Measurements from ENCODE around the gene LYL1.

LYL1 gene

DNA sequence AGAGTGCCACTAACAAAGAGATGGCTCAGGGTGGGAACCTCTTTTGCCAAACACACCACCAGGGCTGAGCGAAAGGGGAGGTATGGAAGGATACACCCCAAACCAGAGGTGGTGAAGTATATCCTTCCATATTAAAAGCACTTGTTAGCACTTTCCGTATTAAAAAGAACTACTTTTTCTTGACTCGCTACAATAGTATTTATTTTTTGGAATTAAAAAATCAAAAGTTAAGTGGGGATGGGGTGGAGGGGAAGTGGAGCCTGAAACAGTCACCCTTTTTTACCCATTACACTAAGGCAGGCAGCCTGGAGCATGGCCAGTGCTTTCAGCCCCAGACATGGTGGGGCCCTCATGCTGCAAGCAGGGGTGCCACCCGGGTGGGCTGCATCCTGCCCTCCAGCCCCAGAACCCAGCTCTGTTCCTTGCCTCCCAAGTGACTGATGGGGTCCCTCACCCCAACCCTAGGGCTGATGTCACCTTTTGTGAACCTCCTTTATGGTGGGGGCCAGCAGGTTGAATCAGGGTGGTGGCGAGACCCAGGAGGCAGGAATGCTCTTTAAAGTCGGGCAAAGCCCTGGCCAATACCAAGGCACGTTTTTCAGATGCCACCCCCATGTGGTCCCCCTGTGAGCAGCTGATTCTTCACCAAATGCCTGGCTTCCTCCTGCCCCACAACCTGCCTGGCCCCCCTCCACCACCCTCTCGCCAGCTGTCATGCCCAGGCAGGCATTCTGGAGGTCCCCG is 31.0 kb downstream of the LYL1 start:
- Histone ChIP-seq H3K4me1 (ENCODE audit: low read length) (no peaks in the 10 kb centered on the region), H2AFZ (ENCODE audit: low read depth, low read length) (no peak overlapping the region), H3K9me3 (ENCODE audit: insufficient read depth, low read length) (no peaks in the 10 kb centered on the region), H4K20me1 (ENCODE audit: insufficient read depth, low read length) (no peaks in the 10 kb centered on the region), H3K9ac (ENCODE audit: low read length) (no peak overlapping the region), H3K27me3 (ENCODE audit: low read depth, low read length) (no peaks in the 10 kb centered on the region), H3K36me3 (replicated peaks; ENCODE audit: low read depth, low read length) (no peaks in the 10 kb centered on the region), H3K4me2 (ENCODE audit: low read length) (no peak overlapping the region), H3K79me2 (ENCODE audit: low read length) (no peaks in the 10 kb centered on the region), H3K4me3 (ENCODE audit: low read length) (no peak overlapping the region), H3K27ac (ENCODE audit: low read length) (no peak overlapping the region)
- TF ChIP-seq EZH2phosphoT487 (IDR thresholded peaks at IDR 0.05; ENCODE audit: low read depth) (no peak), CTCF (IDR thresholded peaks at IDR 0.05; ENCODE audit: low read depth, low read length) (no peak)

GRCh38 chr19:13070425-13071140 is 32.1 kb downstream of the LYL1 start:
- no peak overlapping the region for H3K4me2 ChIP-seq (ENCODE audit: low read length)
- no peaks in the 10 kb centered on the region for H3K4me1 ChIP-seq (ENCODE audit: low read length)
- no peaks in the 10 kb centered on the region for H4K20me1 ChIP-seq (ENCODE audit: insufficient read depth, low read length)
- H3K9me3 ChIP-seq (ENCODE audit: insufficient read depth, low read length) = no peaks in the 10 kb centered on the region
- H3K27me3 ChIP-seq (ENCODE audit: low read depth, low read length) = no peaks in the 10 kb centered on the region
- no peak overlapping the region for H3K27ac ChIP-seq (ENCODE audit: low read length)
- H2AFZ ChIP-seq (ENCODE audit: low read depth, low read length) = no peak overlapping the region
- H3K79me2 ChIP-seq (ENCODE audit: low read length) = no peaks in the 10 kb centered on the region
- H3K4me3 ChIP-seq (ENCODE audit: low read length) = no peak overlapping the region
- no peak for TF ChIP-seq EZH2phosphoT487 (IDR thresholded peaks at IDR 0.05; ENCODE audit: low read depth)
- TF ChIP-seq CTCF (IDR thresholded peaks at IDR 0.05; ENCODE audit: low read depth, low read length) = no peak
- no peak overlapping the region for H3K9ac ChIP-seq (ENCODE audit: low read length)
- H3K36me3 ChIP-seq (replicated peaks; ENCODE audit: low read depth, low read length) = no peaks in the 10 kb centered on the region

DNA sequence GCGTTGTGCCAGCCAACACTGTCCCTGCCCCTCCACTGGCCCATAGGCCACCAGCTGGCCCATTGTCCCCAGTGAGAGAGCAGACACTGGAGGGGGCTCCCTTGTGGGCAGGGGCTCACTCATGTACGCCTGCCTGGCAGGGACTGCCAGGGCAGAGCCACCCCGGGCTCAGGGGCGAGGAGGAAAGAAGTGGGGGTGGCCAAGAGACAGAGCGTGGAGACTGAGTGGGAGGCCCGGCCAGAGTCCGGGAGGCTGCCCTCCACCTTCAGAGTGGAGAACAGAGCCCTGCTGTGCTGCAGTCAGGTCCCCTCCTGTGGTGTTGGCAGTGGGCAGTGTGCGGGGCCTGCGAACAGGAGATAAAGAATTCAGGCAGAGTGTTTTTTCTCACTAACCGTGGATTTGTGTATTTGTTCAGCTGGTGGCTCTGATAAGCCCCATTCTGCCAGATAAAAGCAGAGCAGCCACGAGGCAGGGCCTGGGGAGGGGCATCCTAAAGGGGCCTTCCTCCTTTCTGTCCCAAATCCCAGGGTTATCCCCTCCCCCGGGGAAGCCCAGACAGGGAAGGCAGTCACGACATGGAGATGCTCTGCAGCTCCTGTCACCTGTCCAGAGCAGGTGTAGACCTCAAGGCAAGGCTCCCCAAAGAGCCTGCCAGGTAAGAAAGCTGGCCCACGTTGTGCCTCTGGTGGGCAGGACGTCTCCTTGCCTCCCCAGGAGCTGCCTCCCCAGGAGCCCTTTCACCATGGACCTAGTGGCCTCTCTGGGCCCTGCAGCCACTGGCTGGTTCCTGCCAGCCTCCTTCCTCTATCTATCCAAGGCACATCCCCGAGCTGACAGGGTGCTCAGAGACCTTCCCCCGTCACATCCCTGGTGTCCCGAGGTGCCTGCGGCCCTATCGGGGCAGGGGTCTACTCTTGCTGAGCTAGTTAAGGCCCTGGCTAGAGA is 33.0 kb downstream of the LYL1 start:
- Histone ChIP-seq H3K27ac (ENCODE audit: low read length) (no peak overlapping the region), H3K9me3 (ENCODE audit: insufficient read depth, low read length) (no peaks in the 10 kb centered on the region), H3K79me2 (ENCODE audit: low read length) (no peaks in the 10 kb centered on the region), H2AFZ (ENCODE audit: low read depth, low read length) (no peak overlapping the region), H3K4me1 (ENCODE audit: low read length) (no peaks in the 10 kb centered on the region), H3K27me3 (ENCODE audit: low read depth, low read length) (no peaks in the 10 kb centered on the region), H3K9ac (ENCODE audit: low read length) (no peak overlapping the region), H3K4me3 (ENCODE audit: low read length) (no peak overlapping the region), H3K36me3 (replicated peaks; ENCODE audit: low read depth, low read length) (no peaks in the 10 kb centered on the region), H3K4me2 (ENCODE audit: low read length) (no peak overlapping the region), H4K20me1 (ENCODE audit: insufficient read depth, low read length) (no peaks in the 10 kb centered on the region)
- TF ChIP-seq CTCF (IDR thresholded peaks at IDR 0.05; ENCODE audit: low read depth, low read length) (no peak), EZH2phosphoT487 (IDR thresholded peaks at IDR 0.05; ENCODE audit: low read depth) (no peak)
